Glutamatergic neuron (in vitro differentiated cells): ENCODE measurements around the gene CBX8. TPM values are rescaled to one million over a fixed set of nuclear protein-coding genes. Genes with fewer than 3 reads are reported as not detected.

ENCODE experiments used
- DNase-seq: peaks from one replicate; pipeline ENCODE4 v3.0.0; 2022
- H3K27ac Mint-ChIP-seq: one replicate; pipeline ENCODE4 v1.8.0; 2020; ENCODE audit warnings: mild to moderate bottlenecking, mixed read lengths, inconsistent platforms; ENCODE audit not compliant: unreplicated experiment
- H3K27me3 Mint-ChIP-seq: one replicate; pipeline ENCODE4 v1.8.0; 2020; ENCODE audit warnings: mild to moderate bottlenecking, moderate library complexity, mixed read lengths, inconsistent platforms; ENCODE audit not compliant: unreplicated experiment
- H3K36me3 Mint-ChIP-seq: one replicate; pipeline ENCODE4 v1.8.0; 2020; ENCODE audit warnings: mild to moderate bottlenecking, mixed read lengths, inconsistent platforms; ENCODE audit not compliant: unreplicated experiment
- H3K4me1 Mint-ChIP-seq: one replicate; pipeline ENCODE4 v1.8.0; 2020; ENCODE audit warnings: mild to moderate bottlenecking, low read depth, mixed read lengths, inconsistent platforms; ENCODE audit not compliant: unreplicated experiment
- H3K4me3 Mint-ChIP-seq: one replicate; pipeline ENCODE4 v1.8.0; 2020; ENCODE audit warnings: mild to moderate bottlenecking, mixed read lengths, inconsistent platforms; ENCODE audit not compliant: unreplicated experiment
- H3K9me3 Mint-ChIP-seq: one replicate; pipeline ENCODE4 v1.8.0; 2020; ENCODE audit warnings: mild to moderate bottlenecking, moderate library complexity, mixed read lengths, inconsistent platforms; ENCODE audit not compliant: unreplicated experiment
- CTCF ChIP-seq: fragments of 200-600 bp; sonication (generic); IDR thresholded peaks from one replicate; pipeline ENCODE4 v1.5.0; 2021; ENCODE audit not compliant: partially characterized antibody, unreplicated experiment
- total RNA-seq: library from RNA; stranded (reverse); fragmentation: NEBNext Ultra II Directional; extraction: Animal tissue kit (Norgen Biotek cat#: 25700); gene quantifications from one replicate; pipeline ENCODE4 v1.2.1, GENCODE V29; 2021; ENCODE audit not compliant: unreplicated experiment

Gene CBX8
- total RNA-seq, 1 donor from 2014 or later, result 13.8 TPM

- no peak overlapping the region for H3K4me3 Mint-ChIP-seq
- peaks cover 2% of the 10 kb centered on the region for H3K9me3 Mint-ChIP-seq
- TF ChIP-seq CTCF, result no peak
- peaks cover 16% of the 10 kb centered on the region for H3K27me3 Mint-ChIP-seq
- no peak for DNase-seq
- H3K4me1 Mint-ChIP-seq, result peaks cover 9% of the 10 kb centered on the region
- H3K27ac Mint-ChIP-seq, result no peak overlapping the region
- no peaks in the 10 kb centered on the region for H3K36me3 Mint-ChIP-seq
These were observed 46.9 kb downstream of the CBX8 start for GRCh38 chr17:79749958-79750357.

- DNase-seq, result no peak
- TF ChIP-seq CTCF, result no peak
- Mint-ChIP-seq H3K27me3 (peaks cover 16% of the 10 kb centered on the region), H3K4me1 (peaks cover 9% of the 10 kb centered on the region), H3K4me3 (no peak overlapping the region), H3K27ac (no peak overlapping the region), H3K36me3 (no peaks in the 10 kb centered on the region), H3K9me3 (peaks cover 2% of the 10 kb centered on the region)
These were observed 47.6 kb downstream of the CBX8 start for GRCh38 chr17:79749156-79749815.

- Mint-ChIP-seq H3K27me3 (peaks cover 16% of the 10 kb centered on the region), H3K9me3 (peaks cover 2% of the 10 kb centered on the region), H3K4me1 (peaks cover 9% of the 10 kb centered on the region), H3K27ac (no peak overlapping the region), H3K4me3 (peak overlapping the region; percentile 76), H3K36me3 (no peaks in the 10 kb centered on the region)
- TF ChIP-seq CTCF, result no peak
- DNase-seq, result no peak
These were observed 48.4 kb downstream of the CBX8 start for GRCh38 chr17:79748295-79749099.

GRCh38 chr17:79747508-79748294 is 49.2 kb downstream of the CBX8 start:
- Mint-ChIP-seq H3K4me1 (peaks cover 9% of the 10 kb centered on the region), H3K9me3 (peaks cover 2% of the 10 kb centered on the region), H3K36me3 (no peaks in the 10 kb centered on the region), H3K4me3 (peak overlapping the region; percentile 84), H3K27ac (no peak overlapping the region), H3K27me3 (peaks cover 16% of the 10 kb centered on the region)
- DNase-seq, result peak; percentile 58
- TF ChIP-seq CTCF, result no peak
